Measurements from ENCODE around the gene ATP13A1.

Gene ATP13A1

DNA sequence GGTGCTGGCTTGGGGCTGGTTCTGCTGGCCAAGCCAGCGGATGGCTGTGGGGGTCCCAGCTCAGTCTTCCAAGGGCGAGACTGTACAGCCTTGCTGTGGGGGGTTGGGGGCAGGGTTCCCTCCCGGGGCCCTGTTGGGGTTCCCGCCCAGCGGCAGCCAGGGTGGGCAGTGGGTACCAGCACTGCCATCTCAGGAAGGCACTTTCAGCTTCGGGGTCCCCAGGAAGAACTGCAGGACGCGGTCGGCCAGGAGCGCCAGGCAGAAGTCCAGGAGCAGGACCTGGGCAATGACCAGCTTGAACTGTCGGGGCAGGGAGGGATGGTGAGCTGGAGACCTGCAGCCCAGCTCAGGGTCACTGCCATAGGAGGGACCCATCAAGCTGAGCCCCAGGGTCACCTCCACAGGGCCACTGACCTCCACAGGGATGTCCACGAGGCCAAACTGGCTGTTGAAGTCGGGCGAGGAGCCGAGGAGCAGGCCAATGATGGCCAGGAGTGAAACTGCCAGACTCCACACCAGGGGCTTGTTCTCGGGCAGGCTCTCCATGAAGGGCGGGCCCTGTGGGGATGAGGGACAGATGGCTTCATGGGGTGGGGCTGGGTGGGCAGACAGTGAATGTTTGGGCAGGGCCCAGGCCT lies 18.1 kb downstream of the ATP13A1 start:
- Histone ChIP-seq H3K4me1 (ENCODE audit: control extremely low read depth in 1 of 4, control insufficient read depth in 4 of 4, insufficient read depth in 4 of 4, low read length in 3 of 4) (peaks cover 0 to 19% (median 13%) of the 10 kb centered on the region in 4 experiments), H3K27me3 (replicated peaks in 2 of 5; ENCODE audit: control insufficient read depth in 4 of 5, insufficient read depth in 5 of 5, low read length in 4 of 5) (no peaks in the 10 kb centered on the region), H3K27ac (ENCODE audit: insufficient read depth in 1 of 2, low read depth in 1 of 2, low read length in 2 of 2, poor library complexity in 1 of 2, severe bottlenecking in 2 of 2) (no peak overlapping the region), H3K36me3 (ENCODE audit: control insufficient read depth in 4 of 4, insufficient read depth in 4 of 4, low read length in 3 of 4) (peaks cover 0 to 58% (median 42%) of the 10 kb centered on the region in 4 experiments), H3K9me3 (ENCODE audit: control extremely low read depth in 1 of 5, control insufficient read depth in 4 of 5, insufficient read depth in 2 of 5, low read depth in 1 of 5, low read length in 4 of 5) (no peaks in the 10 kb centered on the region), H3K4me3 (ENCODE audit: control insufficient read depth in 1 of 7, extremely low read depth in 1 of 7, insufficient read depth in 4 of 7, low read depth in 2 of 7, low read length in 6 of 7) (no peak overlapping the region)
- ChIA-PET POLR2A (interaction anchor here (2.1 kb wide), 1 partner anchor 113 kb away, joined by 6 read pairs; no protein-coding TSS in a partner anchor), CTCF (interaction anchor here (0.8 to 1.7 kb wide), 3 partner anchors 83 to 116 kb away, joined by 3 to 5 read pairs (median 4); partner anchors contain the start of gene YJEFN3)
- 95% methylated on average over 15 of the region's 17 CpGs for WGBS (ENCODE audit: insufficient coverage)
- DNase-seq = no peak

DNA sequence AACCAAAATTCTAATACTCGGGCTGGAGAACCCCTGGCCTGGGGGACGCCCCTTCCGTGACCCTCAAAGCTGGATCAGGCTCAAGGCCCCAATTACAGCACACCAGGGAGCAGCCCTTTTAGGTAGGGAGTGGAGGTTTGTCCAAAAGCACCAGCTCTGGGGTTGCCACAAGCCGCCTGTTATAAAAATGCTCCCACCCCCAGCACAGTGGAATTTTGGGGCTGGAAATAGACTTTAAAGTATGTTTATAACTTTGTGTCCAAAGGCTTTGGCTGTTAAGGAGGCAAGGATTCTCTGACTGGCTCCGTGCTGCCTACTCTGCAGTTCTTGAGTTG lies 19.5 kb downstream of the ATP13A1 start:
- H3K27ac ChIP-seq (ENCODE audit: insufficient read depth in 1 of 2, low read depth in 1 of 2, low read length in 2 of 2, poor library complexity in 1 of 2, severe bottlenecking in 2 of 2) = peak overlapping the region in 1 of 2 experiments; percentile 81
- H3K27me3 ChIP-seq (replicated peaks in 2 of 5; ENCODE audit: control insufficient read depth in 4 of 5, insufficient read depth in 5 of 5, low read length in 4 of 5) = no peaks in the 10 kb centered on the region
- peaks cover 0 to 19% (median 13%) of the 10 kb centered on the region in 4 experiments for H3K4me1 ChIP-seq (ENCODE audit: control extremely low read depth in 1 of 4, control insufficient read depth in 4 of 4, insufficient read depth in 4 of 4, low read length in 3 of 4)
- 0% methylated on average over 3 of the region's 5 CpGs for WGBS (ENCODE audit: insufficient coverage)
- DNase-seq = no peak
- CTCF ChIA-PET = interaction anchor here (0.7 to 1.7 kb wide), 18 partner anchors 9 to 128 kb away, joined by 3 to 23 read pairs (median 3); partner anchors contain the start of genes ATP13A1, LPAR2, NDUFA13 and TSSK6
- H3K36me3 ChIP-seq (ENCODE audit: control insufficient read depth in 4 of 4, insufficient read depth in 4 of 4, low read length in 3 of 4) = peaks cover 0 to 53% (median 41%) of the 10 kb centered on the region in 4 experiments
- POLR2A ChIA-PET = interaction anchor here (0.6 to 2.1 kb wide), 3 partner anchors 19 to 178 kb away, joined by 4 to 6 read pairs (median 4); partner anchors contain the start of genes ATP13A1 and ZNF506
- H3K4me3 ChIP-seq (ENCODE audit: control insufficient read depth in 1 of 7, extremely low read depth in 1 of 7, insufficient read depth in 4 of 7, low read depth in 2 of 7, low read length in 6 of 7) = peak overlapping the region in 6 of 7 experiments; percentile 78 to 95 (median 88)
- no peaks in the 10 kb centered on the region for H3K9me3 ChIP-seq (ENCODE audit: control extremely low read depth in 1 of 5, control insufficient read depth in 4 of 5, insufficient read depth in 2 of 5, low read depth in 1 of 5, low read length in 4 of 5)

DNA sequence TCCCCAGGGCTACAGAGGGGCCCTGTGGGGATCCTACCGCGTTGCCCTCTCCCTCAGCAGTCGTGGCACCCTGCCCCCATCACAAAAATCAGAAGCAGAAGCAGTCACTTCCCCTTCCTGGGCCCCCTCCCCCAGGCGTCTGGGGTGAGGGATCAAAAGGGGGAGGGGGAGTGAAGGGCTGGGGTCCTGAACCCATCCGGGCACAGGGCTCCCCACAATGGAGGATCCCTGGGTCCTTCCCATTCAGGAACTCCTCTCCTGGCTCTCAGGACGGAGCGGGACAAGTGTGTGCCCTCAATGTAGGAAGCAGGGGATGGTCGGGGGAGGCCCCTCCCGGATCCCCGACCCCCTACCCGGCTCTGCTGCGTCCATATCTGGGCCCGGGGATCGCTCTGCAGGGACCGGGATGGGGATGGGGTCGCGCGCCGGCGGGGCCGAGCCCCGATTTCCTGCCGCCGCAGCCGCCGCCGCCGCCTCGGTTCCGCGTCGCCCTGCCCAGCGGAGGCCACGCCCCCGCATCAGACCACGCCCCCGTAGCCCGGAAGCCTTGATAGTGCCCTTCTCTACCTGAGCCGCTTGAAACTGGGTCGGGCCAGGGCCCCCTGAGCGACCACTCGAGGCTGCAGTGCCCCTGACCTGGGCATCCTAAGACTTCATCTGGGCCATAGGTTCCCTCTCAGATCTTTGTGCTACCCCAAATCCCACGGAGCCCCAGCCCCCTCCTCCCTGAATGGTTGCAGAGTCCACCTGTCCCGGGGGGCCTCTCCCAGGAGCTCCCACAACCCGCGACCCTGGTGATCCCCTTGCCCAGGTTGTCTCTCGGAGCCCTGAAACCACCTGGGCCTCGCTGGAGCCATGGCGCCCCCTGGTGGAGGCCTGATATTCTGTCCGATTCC lies 20.1 kb downstream of the ATP13A1 start, which contains the start of gene GMIP:
Gene GMIP, minus strand, starts transcription at position 500 of the 896 bp plus-strand sequence. Its CDS starts 128 bp downstream, at position 372.
- Histone ChIP-seq H3K27ac (ENCODE audit: insufficient read depth in 1 of 2, low read depth in 1 of 2, low read length in 2 of 2, poor library complexity in 1 of 2, severe bottlenecking in 2 of 2) (peak within 1 kb of the TSS; percentile 50 to 81), H3K4me1 (ENCODE audit: control extremely low read depth in 1 of 4, control insufficient read depth in 4 of 4, insufficient read depth in 4 of 4, low read length in 3 of 4) (peaks cover 0 to 19% (median 13%) of the 10 kb centered on the region in 4 experiments), H3K4me3 (ENCODE audit: control insufficient read depth in 1 of 7, extremely low read depth in 1 of 7, insufficient read depth in 4 of 7, low read depth in 2 of 7, low read length in 6 of 7) (peak within 1 kb of the TSS; percentile 78 to 95 (median 87)), H3K36me3 (ENCODE audit: control insufficient read depth in 4 of 4, insufficient read depth in 4 of 4, low read length in 3 of 4) (peaks cover 0 to 51% (median 40%) of the 10 kb centered on the region in 4 experiments), H3K9me3 (ENCODE audit: control extremely low read depth in 1 of 5, control insufficient read depth in 4 of 5, insufficient read depth in 2 of 5, low read depth in 1 of 5, low read length in 4 of 5) (no peaks in the 10 kb centered on the region), H3K27me3 (replicated peaks in 2 of 5; ENCODE audit: control insufficient read depth in 4 of 5, insufficient read depth in 5 of 5, low read length in 4 of 5) (no peaks in the 10 kb centered on the region)
- peak; percentile 58 to 78 (median 75) for DNase-seq
- ChIA-PET POLR2A (interaction anchor here (0.6 to 2.1 kb wide), 3 partner anchors 19 to 178 kb away, joined by 4 to 6 read pairs (median 4); partner anchors contain the start of genes ATP13A1 and ZNF506), CTCF (interaction anchor here (0.6 to 1.7 kb wide), 19 partner anchors 10 to 128 kb away, joined by 3 to 23 read pairs (median 3); partner anchors contain the start of genes ATP13A1, LPAR2, NDUFA13 and TSSK6)
- under 1% methylated on average over 44 of the region's 50 CpGs for WGBS (ENCODE audit: insufficient coverage)

DNA sequence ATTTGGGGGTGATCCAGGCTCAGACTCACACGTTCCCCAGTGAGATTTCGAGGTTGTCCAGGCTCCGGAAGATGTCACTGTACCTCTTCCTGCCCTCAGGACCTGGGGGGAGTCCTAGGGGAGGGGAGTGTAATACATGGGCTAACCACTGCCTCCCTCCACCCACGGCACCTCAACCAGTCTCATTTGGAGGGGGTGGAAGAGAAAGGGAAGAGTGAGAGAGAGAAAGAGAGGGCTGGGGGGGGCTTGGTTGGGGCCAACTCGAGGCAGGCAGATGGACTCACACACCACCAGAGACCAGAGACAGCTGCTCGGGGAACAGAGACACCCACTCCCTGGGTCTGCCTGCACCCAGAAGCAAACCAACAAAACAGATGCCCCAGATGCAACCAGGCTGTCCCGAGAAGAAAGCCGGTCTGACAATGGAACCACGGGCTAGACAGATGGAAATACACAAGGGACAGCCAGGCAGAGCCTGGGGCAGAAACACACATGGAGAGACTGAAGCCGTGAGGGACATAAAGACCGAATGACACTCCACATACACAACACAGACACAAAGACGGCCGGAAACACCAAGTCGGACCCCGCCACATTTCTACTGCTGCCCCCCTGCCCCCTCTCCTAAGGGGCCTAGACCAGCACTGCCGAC lies 20.8 kb downstream of the ATP13A1 start:
- H3K4me1 ChIP-seq (ENCODE audit: control extremely low read depth in 1 of 4, control insufficient read depth in 4 of 4, insufficient read depth in 4 of 4, low read length in 3 of 4) = peaks cover 0 to 19% (median 13%) of the 10 kb centered on the region in 4 experiments
- H3K27me3 ChIP-seq (replicated peaks in 2 of 5; ENCODE audit: control insufficient read depth in 4 of 5, insufficient read depth in 5 of 5, low read length in 4 of 5) = no peaks in the 10 kb centered on the region
- WGBS (ENCODE audit: insufficient coverage) = 0% methylated on average over 10 of the region's 16 CpGs
- peaks cover 0 to 55% (median 38%) of the 10 kb centered on the region in 4 experiments for H3K36me3 ChIP-seq (ENCODE audit: control insufficient read depth in 4 of 4, insufficient read depth in 4 of 4, low read length in 3 of 4)
- no peaks in the 10 kb centered on the region for H3K9me3 ChIP-seq (ENCODE audit: control extremely low read depth in 1 of 5, control insufficient read depth in 4 of 5, insufficient read depth in 2 of 5, low read depth in 1 of 5, low read length in 4 of 5)
- peak overlapping the region; percentile 78 to 95 (median 87) for H3K4me3 ChIP-seq (ENCODE audit: control insufficient read depth in 1 of 7, extremely low read depth in 1 of 7, insufficient read depth in 4 of 7, low read depth in 2 of 7, low read length in 6 of 7)
- ChIA-PET POLR2A (interaction anchor here (1.6 kb wide), 1 partner anchor 20 kb away, joined by 4 read pairs; the partner anchor contains the start of gene ATP13A1), CTCF (no interaction called here)
- DNase-seq = peak in 2 of 3 donors; percentile 33 to 45
- H3K27ac ChIP-seq (ENCODE audit: insufficient read depth in 1 of 2, low read depth in 1 of 2, low read length in 2 of 2, poor library complexity in 1 of 2, severe bottlenecking in 2 of 2) = peak overlapping the region; percentile 50 to 81

DNA sequence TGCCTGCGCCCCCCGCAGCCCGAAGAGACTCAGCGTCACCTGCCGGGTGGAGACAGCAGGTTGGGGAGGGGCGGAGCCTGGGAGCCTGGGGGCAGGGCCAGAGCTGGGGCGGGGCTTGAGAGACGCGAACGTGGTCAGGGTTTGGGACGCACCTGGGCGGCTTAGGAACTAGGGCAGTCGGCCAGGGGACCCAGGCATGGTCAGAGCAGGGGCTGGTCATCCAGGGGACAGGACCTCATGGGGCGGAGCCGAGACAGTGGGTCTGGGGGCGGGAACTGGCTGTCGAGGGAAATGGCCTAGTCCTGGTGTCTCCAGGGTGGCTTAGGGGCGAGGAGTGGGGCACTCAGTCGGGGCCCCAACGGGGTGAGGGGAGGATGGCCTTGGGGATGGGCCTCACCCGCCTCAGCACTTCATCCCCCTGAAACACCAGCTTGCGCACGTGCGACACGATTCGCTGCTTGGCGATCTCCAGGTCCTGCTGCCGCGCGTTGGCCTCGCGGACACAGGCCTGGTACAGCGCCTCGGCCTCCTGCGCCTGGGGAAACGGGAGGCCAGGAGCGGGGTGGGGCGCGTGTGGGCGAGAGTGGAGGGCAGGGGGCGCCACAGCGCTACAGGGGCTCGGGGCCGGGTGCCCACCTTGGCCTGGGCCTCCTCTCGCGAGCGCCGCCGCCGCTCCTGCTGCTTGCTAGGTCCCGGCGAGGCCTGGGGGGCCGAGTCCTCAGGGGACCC lies 25.8 kb downstream of the ATP13A1 start:
- POLR2A ChIA-PET = no interaction called here
- Histone ChIP-seq H3K27ac (ENCODE audit: insufficient read depth in 1 of 2, low read depth in 1 of 2, low read length in 2 of 2, poor library complexity in 1 of 2, severe bottlenecking in 2 of 2) (no peak overlapping the region), H3K9me3 (ENCODE audit: control extremely low read depth in 1 of 5, control insufficient read depth in 4 of 5, insufficient read depth in 2 of 5, low read depth in 1 of 5, low read length in 4 of 5) (no peaks in the 10 kb centered on the region), H3K36me3 (ENCODE audit: control insufficient read depth in 4 of 4, insufficient read depth in 4 of 4, low read length in 3 of 4) (peaks cover 12 to 63% (median 44%) of the 10 kb centered on the region in 4 experiments), H3K4me3 (ENCODE audit: control insufficient read depth in 1 of 7, extremely low read depth in 1 of 7, insufficient read depth in 4 of 7, low read depth in 2 of 7, low read length in 6 of 7) (no peak overlapping the region), H3K4me1 (ENCODE audit: control extremely low read depth in 1 of 4, control insufficient read depth in 4 of 4, insufficient read depth in 4 of 4, low read length in 3 of 4) (peaks cover 0 to 11% (median 7%) of the 10 kb centered on the region in 4 experiments), H3K27me3 (replicated peaks in 2 of 5; ENCODE audit: control insufficient read depth in 4 of 5, insufficient read depth in 5 of 5, low read length in 4 of 5) (no peaks in the 10 kb centered on the region)
- CTCF ChIA-PET = no interaction called here
- DNase-seq = no peak
- 98% methylated on average over 43 of the region's 53 CpGs for WGBS (ENCODE audit: insufficient coverage)

DNA sequence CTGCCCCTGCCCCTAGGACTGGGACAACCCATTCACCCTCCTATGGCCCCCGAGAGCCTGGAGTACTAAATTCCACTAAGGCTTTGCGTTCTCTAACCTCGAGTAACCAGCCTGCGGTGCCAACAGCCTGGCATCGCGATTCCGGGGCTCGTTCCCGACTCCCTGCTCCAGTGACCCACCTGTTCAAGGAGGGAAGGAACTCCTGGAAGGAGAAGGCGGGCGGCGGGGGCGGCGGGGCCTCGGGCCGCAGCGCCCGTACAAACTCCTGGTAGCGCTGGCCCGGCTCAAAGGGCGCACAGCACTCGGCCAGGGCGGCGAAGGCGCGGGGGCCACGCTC lies 26.3 kb downstream of the ATP13A1 start:
- POLR2A ChIA-PET = no interaction called here
- Histone ChIP-seq H3K27ac (ENCODE audit: insufficient read depth in 1 of 2, low read depth in 1 of 2, low read length in 2 of 2, poor library complexity in 1 of 2, severe bottlenecking in 2 of 2) (no peak overlapping the region), H3K4me3 (ENCODE audit: control insufficient read depth in 1 of 7, extremely low read depth in 1 of 7, insufficient read depth in 4 of 7, low read depth in 2 of 7, low read length in 6 of 7) (no peak overlapping the region), H3K9me3 (ENCODE audit: control extremely low read depth in 1 of 5, control insufficient read depth in 4 of 5, insufficient read depth in 2 of 5, low read depth in 1 of 5, low read length in 4 of 5) (no peaks in the 10 kb centered on the region), H3K4me1 (ENCODE audit: control extremely low read depth in 1 of 4, control insufficient read depth in 4 of 4, insufficient read depth in 4 of 4, low read length in 3 of 4) (peaks cover 0 to 6% (median 2%) of the 10 kb centered on the region in 4 experiments), H3K27me3 (replicated peaks in 2 of 5; ENCODE audit: control insufficient read depth in 4 of 5, insufficient read depth in 5 of 5, low read length in 4 of 5) (no peaks in the 10 kb centered on the region), H3K36me3 (ENCODE audit: control insufficient read depth in 4 of 4, insufficient read depth in 4 of 4, low read length in 3 of 4) (peaks cover 12 to 67% (median 48%) of the 10 kb centered on the region in 4 experiments)
- DNase-seq = no peak
- CTCF ChIA-PET = no interaction called here
- WGBS (ENCODE audit: insufficient coverage) = 96% methylated on average over 26 of the region's 27 CpGs
